ENCODE data around the gene C2orf92. TPM values are rescaled to one million over a fixed set of nuclear protein-coding genes. Genes with fewer than 3 reads are reported as not detected.

The C2orf92 gene
- total and polyA plus RNA-seq, 12 donors, result 0.83 to 25.4 (median 2.9) TPM

DNA sequence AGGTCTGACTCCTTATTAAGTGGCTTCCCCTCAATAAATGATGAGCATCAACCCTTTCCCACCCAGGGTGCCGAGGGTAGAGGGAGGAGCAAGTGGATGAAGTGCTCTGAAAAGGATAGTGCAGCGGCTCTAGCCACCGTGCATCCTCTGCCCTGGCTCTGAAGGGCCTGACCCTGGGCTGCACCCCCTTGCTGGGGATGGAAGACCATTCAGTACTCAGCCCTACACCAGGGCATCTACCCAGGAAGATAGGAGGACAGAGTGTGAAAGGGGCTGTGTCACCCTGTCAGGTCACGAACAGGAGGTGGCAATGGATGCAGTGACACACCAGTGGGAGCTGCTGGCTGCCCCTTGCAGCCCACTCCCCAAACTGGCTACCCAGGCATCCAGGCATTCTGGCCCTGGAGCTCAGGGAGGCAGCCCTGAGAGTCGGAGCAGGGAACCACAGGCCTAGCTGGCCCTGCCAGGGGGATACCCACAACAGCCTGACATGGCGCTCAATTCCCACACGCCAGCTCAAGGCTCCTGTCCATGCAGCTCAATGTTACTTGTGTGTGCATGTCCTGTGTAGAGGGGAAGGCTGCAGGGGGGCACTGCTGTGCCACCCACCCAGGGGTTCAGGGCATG, 13.3 kb upstream of the C2orf92 start:
- Histone ChIP-seq H3K27ac (no peak overlapping the region), H3K4me3 (no peak overlapping the region), H3K9me3 (peaks cover 0 to 22% (median 7%) of the 10 kb centered on the region in 11 donors), H3K4me1 (peaks cover 0 to 10% (median 8%) of the 10 kb centered on the region in 9 donors), H3K27me3 (no peaks in the 10 kb centered on the region), H3K36me3 (peaks cover 0 to 73% (median 39%) of the 10 kb centered on the region in 9 donors)
- intact Hi-C loops (cut with DNase I), result no loop called here
- TF ChIP-seq, protein P1, sequence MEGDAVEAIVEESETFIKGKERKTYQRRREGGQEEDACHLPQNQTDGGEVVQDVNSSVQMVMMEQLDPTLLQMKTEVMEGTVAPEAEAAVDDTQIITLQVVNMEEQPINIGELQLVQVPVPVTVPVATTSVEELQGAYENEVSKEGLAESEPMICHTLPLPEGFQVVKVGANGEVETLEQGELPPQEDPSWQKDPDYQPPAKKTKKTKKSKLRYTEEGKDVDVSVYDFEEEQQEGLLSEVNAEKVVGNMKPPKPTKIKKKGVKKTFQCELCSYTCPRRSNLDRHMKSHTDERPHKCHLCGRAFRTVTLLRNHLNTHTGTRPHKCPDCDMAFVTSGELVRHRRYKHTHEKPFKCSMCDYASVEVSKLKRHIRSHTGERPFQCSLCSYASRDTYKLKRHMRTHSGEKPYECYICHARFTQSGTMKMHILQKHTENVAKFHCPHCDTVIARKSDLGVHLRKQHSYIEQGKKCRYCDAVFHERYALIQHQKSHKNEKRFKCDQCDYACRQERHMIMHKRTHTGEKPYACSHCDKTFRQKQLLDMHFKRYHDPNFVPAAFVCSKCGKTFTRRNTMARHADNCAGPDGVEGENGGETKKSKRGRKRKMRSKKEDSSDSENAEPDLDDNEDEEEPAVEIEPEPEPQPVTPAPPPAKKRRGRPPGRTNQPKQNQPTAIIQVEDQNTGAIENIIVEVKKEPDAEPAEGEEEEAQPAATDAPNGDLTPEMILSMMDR (IDR thresholded peaks at IDR 0.05), result no peak
- DNase-seq (no peak), ATAC-seq (no peak)
- WGBS, 2 donors, result 93 to 95% methylated on average over 7 of the region's 7 CpGs

DNA sequence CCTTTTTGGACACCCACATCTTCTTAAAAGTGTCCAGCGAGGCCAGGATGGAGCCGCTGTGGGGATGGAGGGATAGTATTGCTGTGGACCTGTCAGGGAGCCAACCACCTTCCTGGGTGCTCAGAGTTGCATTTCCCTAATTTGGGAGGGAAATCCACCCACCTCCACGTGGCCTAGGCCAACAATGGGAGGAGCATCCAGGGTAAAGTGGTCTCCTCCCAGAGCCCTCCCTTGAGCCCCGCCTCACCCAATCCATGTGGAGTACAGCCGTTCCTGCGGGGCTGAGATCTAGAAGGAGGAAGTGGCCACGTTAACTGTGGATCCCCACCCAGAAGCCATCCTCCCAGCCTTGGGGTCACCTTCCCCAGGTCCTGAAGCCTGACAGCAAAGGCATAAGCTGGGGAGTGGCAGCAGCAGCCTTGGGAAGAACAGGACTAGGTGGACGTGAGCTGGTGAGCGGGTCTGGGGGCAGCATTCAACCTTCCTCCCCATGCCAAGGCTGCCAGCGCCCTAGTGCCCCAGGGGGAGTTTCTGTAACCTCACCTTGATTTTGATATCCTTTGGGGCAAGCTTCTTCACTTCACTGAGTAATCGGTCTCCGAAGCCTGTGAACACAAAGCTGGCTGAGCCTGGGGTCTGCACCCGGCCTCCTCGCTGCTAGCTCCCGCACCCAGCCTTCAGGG, 12.5 kb upstream of the C2orf92 start:
- H3K9me3 ChIP-seq, result peaks cover 0 to 22% (median 7%) of the 10 kb centered on the region in 11 donors
- 81 to 84% methylated on average over 15 of the region's 15 CpGs for WGBS, 2 donors
- intact Hi-C loops (cut with DNase I), result no loop called here

DNA sequence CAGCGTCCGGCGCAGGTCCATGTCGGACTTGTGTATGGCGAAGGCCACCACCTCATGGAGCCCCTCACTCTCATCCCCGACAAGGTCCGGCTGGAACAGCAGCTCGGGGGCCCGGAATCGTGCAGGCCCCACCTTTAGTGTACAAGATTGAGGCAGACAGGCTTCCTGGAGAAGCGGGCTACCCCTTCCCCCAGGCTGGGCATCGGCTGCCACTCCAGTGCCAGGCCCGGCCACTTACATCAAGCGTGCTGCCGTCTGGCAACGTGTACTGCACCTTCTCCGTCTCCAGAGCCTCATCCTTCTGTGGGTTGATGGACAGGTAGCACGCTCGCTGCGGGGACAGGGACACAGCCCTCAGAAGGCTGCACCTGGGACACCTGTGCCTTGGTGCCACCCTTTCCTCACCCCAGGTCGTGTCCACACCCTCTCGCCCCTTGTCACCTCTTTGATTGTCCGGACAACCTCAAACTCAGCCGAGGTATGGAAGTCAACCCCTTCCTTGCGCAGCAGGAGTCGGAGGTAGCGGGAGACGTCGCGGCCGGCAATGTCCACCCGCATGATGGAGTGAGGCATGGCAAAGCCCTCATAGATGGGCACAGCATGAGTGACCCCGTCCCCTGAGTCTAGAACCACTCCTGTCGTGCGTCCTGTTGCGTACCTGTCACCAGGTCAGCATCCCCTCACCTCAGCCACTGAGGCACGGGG, 11.4 kb upstream of the C2orf92 start:
- H3K36me3 ChIP-seq, result peaks cover 0 to 64% (median 39%) of the 10 kb centered on the region in 9 donors

More for the DNA sequence above, 12.5 kb upstream of the C2orf92 start:
- no peak for DNase-seq
- Histone ChIP-seq H3K4me1 (peaks cover 0 to 18% (median 16%) of the 10 kb centered on the region in 9 donors), H3K27ac (no peak overlapping the region), H3K4me3 (no peak overlapping the region), H3K27me3 (no peaks in the 10 kb centered on the region), H3K36me3 (peaks cover 0 to 70% (median 39%) of the 10 kb centered on the region in 9 donors)
- TF ChIP-seq, protein P1 (IDR thresholded peaks at IDR 0.05), result no peak
- no peak for ATAC-seq

More for the DNA sequence above, 11.4 kb upstream of the C2orf92 start:
- Histone ChIP-seq H3K4me1 (peaks cover 0 to 29% (median 27%) of the 10 kb centered on the region in 9 donors), H3K9me3 (peaks cover 0 to 20% (median 7%) of the 10 kb centered on the region in 11 donors), H3K27ac (no peak overlapping the region), H3K4me3 (no peak overlapping the region), H3K27me3 (no peaks in the 10 kb centered on the region)
- 93% methylated on average over 37 of the region's 37 CpGs for WGBS, 2 donors
- TF ChIP-seq, protein P1 (IDR thresholded peaks at IDR 0.05), result no peak
- intact Hi-C loops (cut with DNase I), result no loop called here
- DNase-seq, result no peak
- ATAC-seq, result no peak
